WTC11 (cell line): ENCODE data around the gene AEBP2. TPM values are rescaled to one million over a fixed set of nuclear protein-coding genes. Genes with fewer than 3 reads are reported as not detected.

ENCODE experiments used
- ATAC-seq: fragments of 200-7000 bp; cut with Tn5 transposase; 2 replicates; pipeline ENCODE4 v1.10.0; 2021; ENCODE audit warnings: mild to moderate bottlenecking, moderate library complexity
- CTCF ChIA-PET: fragments of 300-600 bp; sonication (Branson Sonifier 250); formaldehyde crosslinking; loops from one replicate; lab custom pipeline; 2021; ENCODE audit warnings: antibody characterized with exemption; lab: Charles Lee
- POLR2A ChIA-PET: fragments of 350-600 bp; sonication (Branson Sonifier 250); formaldehyde crosslinking; loops from one replicate; lab custom pipeline; 2021; ENCODE audit warnings: antibody characterized with exemption; lab: Charles Lee
- DNase-seq: peaks from one replicate; pipeline ENCODE4 v3.0.0; 2021; ENCODE audit warnings: low spot score
- H3K27ac Mint-ChIP-seq: 2 replicates; pipeline ENCODE4 v1.8.0; 2021; ENCODE audit warnings: mixed read lengths
- H3K27me3 Mint-ChIP-seq: 2 replicates; pipeline ENCODE4 v1.8.0; 2021; ENCODE audit warnings: low read depth, mild to moderate bottlenecking, moderate library complexity, mixed read lengths
- H3K36me3 Mint-ChIP-seq: 2 replicates; pipeline ENCODE4 v1.8.0; 2021; ENCODE audit warnings: mixed read lengths
- H3K4me1 Mint-ChIP-seq: 2 replicates; pipeline ENCODE4 v1.8.0; 2022; ENCODE audit warnings: mixed read lengths
- H3K4me3 Mint-ChIP-seq: 2 replicates; pipeline ENCODE4 v1.8.0; 2021; ENCODE audit warnings: mild to moderate bottlenecking, moderate library complexity, mixed read lengths
- H3K9me3 Mint-ChIP-seq: 2 replicates; pipeline ENCODE4 v1.8.0; 2021; ENCODE audit warnings: mixed read lengths
- ATF2 ChIP-seq: sonication (generic); formaldehyde crosslinking; IDR thresholded peaks from 2 replicates; pipeline ENCODE4 v1.8.1; 2022; ENCODE audit warnings: low read depth, missing genetic modification reagents, borderline replicate concordance
- ATF6 ChIP-seq: sonication (generic); formaldehyde crosslinking; IDR thresholded peaks from 2 replicates; pipeline ENCODE4 v1.8.1; 2023; ENCODE audit warnings: mild to moderate bottlenecking, missing genetic modification reagents
- E2F4 ChIP-seq: sonication (generic); formaldehyde crosslinking; IDR thresholded peaks from 2 replicates; pipeline ENCODE4 v1.8.1; 2022; ENCODE audit warnings: low read depth, mild to moderate bottlenecking, moderate library complexity, missing genetic modification reagents, borderline replicate concordance
- ELF4 ChIP-seq: sonication (generic); formaldehyde crosslinking; IDR thresholded peaks from 2 replicates; pipeline ENCODE4 v1.8.1; 2022; ENCODE audit warnings: low read depth, mild to moderate bottlenecking, moderate library complexity, missing genetic modification reagents
- FOXP1 ChIP-seq: sonication (generic); formaldehyde crosslinking; IDR thresholded peaks from 2 replicates; pipeline ENCODE4 v1.8.0; 2022; ENCODE audit warnings: missing genetic modification reagents, mild to moderate bottlenecking, moderate library complexity, borderline replicate concordance
- GRHL2 ChIP-seq: fragments of 250-450 bp; sonication (Bioruptor Pico); IDR thresholded peaks from 2 replicates; pipeline ENCODE4 v1.8.0; 2022; ENCODE audit warnings: mild to moderate bottlenecking, moderate library complexity; ENCODE audit not compliant: insufficient replicate concordance, severe bottlenecking
- HMGA2 ChIP-seq: fragments of 250-450 bp; sonication (Bioruptor Pico); IDR thresholded peaks from 2 replicates; pipeline ENCODE4 v1.4.0; 2021; ENCODE audit warnings: mild to moderate bottlenecking, moderate library complexity
- IRF1 ChIP-seq: sonication (generic); formaldehyde crosslinking; IDR thresholded peaks from 2 replicates; pipeline ENCODE4 v1.8.0; 2023; ENCODE audit warnings: missing genetic modification reagents
- MLX ChIP-seq: sonication (generic); formaldehyde crosslinking; IDR thresholded peaks from 2 replicates; pipeline ENCODE4 v1.8.1; 2023; ENCODE audit warnings: mild to moderate bottlenecking, missing genetic modification reagents, moderate library complexity
- MYBL2 ChIP-seq: sonication (generic); formaldehyde crosslinking; IDR thresholded peaks from 2 replicates; pipeline ENCODE4 v1.8.1; 2023; ENCODE audit warnings: mild to moderate bottlenecking, moderate library complexity, missing genetic modification reagents
- NR2C2 ChIP-seq: sonication (generic); formaldehyde crosslinking; IDR thresholded peaks from 2 replicates; pipeline ENCODE4 v1.8.0; 2022; ENCODE audit warnings: mild to moderate bottlenecking, missing genetic modification reagents
- PRRX2 ChIP-seq: fragments of 250-450 bp; sonication (Bioruptor Pico); IDR thresholded peaks from 2 replicates; pipeline ENCODE4 v1.8.0; 2021; ENCODE audit warnings: mild to moderate bottlenecking
- RELA ChIP-seq: sonication (generic); formaldehyde crosslinking; IDR thresholded peaks from 2 replicates; pipeline ENCODE4 v1.8.1; 2022; ENCODE audit warnings: missing genetic modification reagents, mild to moderate bottlenecking, borderline replicate concordance
- SOX15 ChIP-seq: fragments of 250-450 bp; sonication (Bioruptor Pico); IDR thresholded peaks from 2 replicates; pipeline ENCODE4 v1.9.0; 2021; ENCODE audit warnings: mild to moderate bottlenecking
- TEAD4 ChIP-seq: sonication (generic); formaldehyde crosslinking; IDR thresholded peaks from 2 replicates; pipeline ENCODE4 v1.8.0; 2022; ENCODE audit warnings: mild to moderate bottlenecking, missing genetic modification reagents
- ZNF121 ChIP-seq: sonication (generic); formaldehyde crosslinking; IDR thresholded peaks from 2 replicates; pipeline ENCODE4 v1.8.0; 2023; ENCODE audit warnings: missing genetic modification reagents
- ZNF219 ChIP-seq: sonication (generic); formaldehyde crosslinking; IDR thresholded peaks from 2 replicates; pipeline ENCODE4 v1.8.0; 2023; ENCODE audit warnings: missing genetic modification reagents, mild to moderate bottlenecking, borderline replicate concordance
- ZNF317 ChIP-seq: sonication (generic); formaldehyde crosslinking; IDR thresholded peaks from 2 replicates; pipeline ENCODE4 v1.8.1; 2023; ENCODE audit warnings: low read depth, mild to moderate bottlenecking, moderate library complexity, missing genetic modification reagents, borderline replicate concordance
- ZNF423 ChIP-seq: fragments of 250-450 bp; sonication (Bioruptor Pico); IDR thresholded peaks from 2 replicates; pipeline ENCODE4 v2.1.2; 2022; ENCODE audit warnings: mild to moderate bottlenecking, moderate library complexity
- ZNF512 ChIP-seq: sonication (generic); formaldehyde crosslinking; IDR thresholded peaks from 2 replicates; pipeline ENCODE4 v1.8.1; 2022; ENCODE audit warnings: missing genetic modification reagents, borderline replicate concordance
- ZSCAN18 ChIP-seq: fragments of 250-450 bp; sonication (Bioruptor Pico); IDR thresholded peaks from 2 replicates; pipeline ENCODE4 v2.1.2; 2022; ENCODE audit warnings: mild to moderate bottlenecking, moderate library complexity
- total RNA-seq: library from RNA; stranded (reverse); gene quantifications from 3 replicates; pipeline ENCODE4 v1.2.3, GENCODE V29; 2021

Gene AEBP2
- total RNA-seq, 1 experiment from 2014 or later, result 65.9 TPM

GRCh38 chr12:19520646-19521415, 81.5 kb downstream of the AEBP2 start (continued):
- TF ChIP-seq ATF2 (CRISPR knock-in tag), result no peak
- TF ChIP-seq PRRX2 (CRISPR knock-in tag), result no peak
- no peak for TF ChIP-seq TEAD4
- no peak for TF ChIP-seq ZSCAN18 (CRISPR knock-in tag)
- TF ChIP-seq ZNF317 (CRISPR knock-in tag), result no peak
- no peak for TF ChIP-seq RELA (CRISPR knock-in tag)
- TF ChIP-seq ZNF512 (CRISPR knock-in tag), result no peak
- no peak for TF ChIP-seq ELF4 (CRISPR knock-in tag)
- no peak for TF ChIP-seq FOXP1 (CRISPR knock-in tag)
- TF ChIP-seq ZNF219 (CRISPR knock-in tag), result no peak
- TF ChIP-seq MYBL2 (CRISPR knock-in tag), result no peak
- TF ChIP-seq GRHL2, result no peak

GRCh38 chr12:19525274-19525673, 86.0 kb downstream of the AEBP2 start:
- no peak for DNase-seq
- Mint-ChIP-seq H3K4me1 (peaks cover 21% of the 10 kb centered on the region), H3K4me3 (no peak overlapping the region), H3K9me3 (no peaks in the 10 kb centered on the region)
- no peak for ATAC-seq
- no peak for TF ChIP-seq ZNF512 (CRISPR knock-in tag)
- no peak for TF ChIP-seq IRF1 (CRISPR knock-in tag)
- no peak for TF ChIP-seq NR2C2
- TF ChIP-seq HMGA2 (CRISPR knock-in tag), result no peak
- TF ChIP-seq ZNF121 (CRISPR knock-in tag), result no peak
- no peak for TF ChIP-seq ATF6 (CRISPR knock-in tag)
- no peak for TF ChIP-seq ZNF423 (CRISPR knock-in tag)
- TF ChIP-seq SOX15 (CRISPR knock-in tag), result no peak
- no peak for TF ChIP-seq ELF4 (CRISPR knock-in tag)
- no peak for TF ChIP-seq MLX
- TF ChIP-seq E2F4 (CRISPR knock-in tag), result no peak
- TF ChIP-seq, all 79 proteins: peak for 0
- Mint-ChIP-seq H3K36me3 (peaks cover 4% of the 10 kb centered on the region; the same call in 1 of the 2 replicates), H3K27me3 (no peaks in the 10 kb centered on the region), H3K27ac (peak overlapping the region; percentile 68; the same call in 1 of the 2 replicates)
- CTCF ChIA-PET, result no interaction called here
- POLR2A ChIA-PET, result no interaction called here
